ENCODE results near the gene NINL.

DNA sequence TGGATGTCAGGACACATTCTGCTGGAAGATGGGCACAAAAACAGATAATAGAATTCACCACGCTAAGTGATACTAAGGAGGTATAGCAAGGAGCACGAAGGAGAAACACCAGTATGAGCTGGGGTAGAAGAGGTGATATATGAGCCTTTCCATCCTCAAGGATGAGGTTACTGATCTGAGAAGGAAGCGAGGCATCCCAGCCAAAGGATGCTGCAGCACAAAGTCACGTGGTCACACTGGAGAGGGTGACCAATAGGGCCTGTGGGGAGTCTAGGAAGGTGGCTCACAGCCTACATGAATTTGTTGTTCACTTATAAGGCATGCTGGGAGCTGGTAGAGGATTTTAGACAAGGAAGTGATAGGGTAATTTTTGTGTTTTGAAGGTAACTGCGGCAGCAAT is 176.4 kb downstream of the NINL start:
- TF ChIP-seq, protein P1, sequence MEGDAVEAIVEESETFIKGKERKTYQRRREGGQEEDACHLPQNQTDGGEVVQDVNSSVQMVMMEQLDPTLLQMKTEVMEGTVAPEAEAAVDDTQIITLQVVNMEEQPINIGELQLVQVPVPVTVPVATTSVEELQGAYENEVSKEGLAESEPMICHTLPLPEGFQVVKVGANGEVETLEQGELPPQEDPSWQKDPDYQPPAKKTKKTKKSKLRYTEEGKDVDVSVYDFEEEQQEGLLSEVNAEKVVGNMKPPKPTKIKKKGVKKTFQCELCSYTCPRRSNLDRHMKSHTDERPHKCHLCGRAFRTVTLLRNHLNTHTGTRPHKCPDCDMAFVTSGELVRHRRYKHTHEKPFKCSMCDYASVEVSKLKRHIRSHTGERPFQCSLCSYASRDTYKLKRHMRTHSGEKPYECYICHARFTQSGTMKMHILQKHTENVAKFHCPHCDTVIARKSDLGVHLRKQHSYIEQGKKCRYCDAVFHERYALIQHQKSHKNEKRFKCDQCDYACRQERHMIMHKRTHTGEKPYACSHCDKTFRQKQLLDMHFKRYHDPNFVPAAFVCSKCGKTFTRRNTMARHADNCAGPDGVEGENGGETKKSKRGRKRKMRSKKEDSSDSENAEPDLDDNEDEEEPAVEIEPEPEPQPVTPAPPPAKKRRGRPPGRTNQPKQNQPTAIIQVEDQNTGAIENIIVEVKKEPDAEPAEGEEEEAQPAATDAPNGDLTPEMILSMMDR (IDR thresholded peaks at IDR 0.05 in 8 of 11, conservative IDR thresholded peaks at IDR 0.05 in 3 of 11), result no peak
- TF ChIP-seq POLR2A (IDR thresholded peaks at IDR 0.05), result no peak

All from spleen (tissue), 7 donors.